HCT116 (cell line): ENCODE measurements around the gene MST1. TPM values are rescaled to one million over a fixed set of nuclear protein-coding genes. Genes with fewer than 3 reads are reported as not detected.

ENCODE experiments used
- ATAC-seq: fragments of 200-7000 bp; cut with Tn5 transposase; 2 replicates; pipeline ENCODE4 v1.9.1; 2020; ENCODE audit warnings: mild to moderate bottlenecking, moderate library complexity
- BruUV-seq: library from RNA; stranded (reverse); fragments of 400-500 nt; replicated peaks from 2 replicates; lab custom pipeline; 2021; lab: Mats Ljungman, UMichigan
- CTCF ChIA-PET: fragments of 300-600 bp; sonication (Branson Sonifier 250); formaldehyde crosslinking; loops from one replicate; lab custom pipeline; 2021; ENCODE audit warnings: antibody characterized with exemption; lab: Charles Lee
- POLR2A ChIA-PET: fragments of 300-600, 350-600 bp; sonication (Branson Sonifier 250); formaldehyde crosslinking; loops from one replicate; lab custom pipeline; 2021; ENCODE audit warnings: antibody characterized with exemption; lab: Charles Lee
- RAD21 ChIA-PET, 2 experiments: fragments of 300-600 bp; sonication (Branson Sonifier 250); formaldehyde crosslinking; loops; one replicate each; lab custom pipeline; 2023; ENCODE audit warnings: low total read pairs in 2 of 2; ENCODE audit not compliant: uncharacterized antibody in 2 of 2, unreplicated experiment in 2 of 2, low non-redundant PET in 1 of 2; lab: Charles Lee
- DNase-seq: peaks from one replicate; pipeline ENCODE4 v3.0.0-alpha.2; 2010; ENCODE audit warnings: low read depth, low spot score
- H2AFZ ChIP-seq: fragments of 200-600 bp; shearing (Covaris generic), sonication (generic); 2 replicates; pipeline ENCODE4 v1.6.1; 2017; ENCODE audit warnings: low read depth, mixed run types, mixed read lengths, antibody characterized with exemption, low read length; ENCODE audit not compliant: poor library complexity, severe bottlenecking
- H3K27ac ChIP-seq: 2 replicates; pipeline ENCODE4 v1.5.1; 2012; ENCODE audit warnings: low read depth, low read length
- H3K27me3 ChIP-seq: fragments of 200-600 bp; sonication (generic); 2 replicates; pipeline ENCODE4 v1.6.1; 2016; ENCODE audit warnings: mixed run types, low read length, mixed read lengths; ENCODE audit not compliant: insufficient read depth
- H3K36me3 ChIP-seq, 2 experiments: fragments of 200-500 bp in 1 of 2; fragments of 200-600 bp in 1 of 2; sonication (Bioruptor generic) in 1 of 2; sonication (generic) in 1 of 2; 2 replicates each; pipeline versions ENCODE4 v1.5.1 to v1.6.1; 2014 to 2016; ENCODE audit warnings: low read length in 2 of 2, inconsistent platforms in 1 of 2, mixed read lengths in 1 of 2, mixed run types in 1 of 2; ENCODE audit not compliant: insufficient read depth in 2 of 2, control insufficient read depth in 1 of 2
- H3K4me1 ChIP-seq, 2 experiments: fragments of 200-600 bp in 1 of 2; sonication (generic) in 1 of 2; 2 replicates each; pipeline versions ENCODE4 v1.5.1 to v1.6.1; 2012 to 2017; ENCODE audit warnings: low read length in 2 of 2, inconsistent platforms in 1 of 2, mild to moderate bottlenecking in 1 of 2, mixed read lengths in 1 of 2, mixed run types in 1 of 2, moderate library complexity in 1 of 2; ENCODE audit not compliant: insufficient read depth in 2 of 2, control insufficient read depth in 1 of 2
- H3K4me2 ChIP-seq: fragments of 200-600 bp; sonication (generic); 2 replicates; pipeline ENCODE4 v1.6.1; 2017; ENCODE audit warnings: mixed run types, low read length, mixed read lengths
- H3K4me3 ChIP-seq, 2 experiments: fragments of 200-600 bp in 1 of 2; sonication (generic) in 1 of 2; replicated peaks in 1 of 2; 2 replicates each; pipeline ENCODE4 v1.5.1; 2011 to 2016; ENCODE audit warnings: low read length in 2 of 2, control low read depth in 1 of 2, low read depth in 1 of 2, mild to moderate bottlenecking in 1 of 2, mixed read lengths in 1 of 2, mixed run types in 1 of 2
- H3K79me2 ChIP-seq: fragments of 200-600 bp; sonication (generic); 2 replicates; pipeline ENCODE4 v1.6.1; 2017; ENCODE audit warnings: mild to moderate bottlenecking, mixed run types, low read length, moderate library complexity, mixed read lengths; ENCODE audit not compliant: insufficient read depth
- H3K9ac ChIP-seq: fragments of 200-600 bp; sonication (generic); 2 replicates; pipeline ENCODE4 v1.6.1; 2016; ENCODE audit warnings: low read length, mixed read lengths
- H3K9me2 ChIP-seq: fragments of 200-600 bp; sonication (generic), shearing (Covaris generic); 2 replicates; pipeline ENCODE4 v1.6.1; 2017; ENCODE audit warnings: mixed run types, mild to moderate bottlenecking, moderate library complexity; ENCODE audit not compliant: insufficient read depth
- H3K9me3 ChIP-seq, 2 experiments: fragments of 200-500 bp in 1 of 2; fragments of 200-600 bp in 1 of 2; sonication (Bioruptor generic) in 1 of 2; sonication (generic) in 1 of 2; 2 replicates each; pipeline ENCODE4 v1.6.1; 2014 to 2017; ENCODE audit warnings: low read length in 2 of 2, mixed read lengths in 2 of 2, inconsistent platforms in 1 of 2, low read depth in 1 of 2, mild to moderate bottlenecking in 1 of 2, mixed run types in 1 of 2, moderate library complexity in 1 of 2; ENCODE audit not compliant: control insufficient read depth in 1 of 2, insufficient read depth in 1 of 2
- H4K20me1 ChIP-seq: fragments of 200-600 bp; sonication (generic), shearing (Covaris generic); 2 replicates; pipeline ENCODE4 v1.6.1; 2017; ENCODE audit warnings: mixed run types, mild to moderate bottlenecking, moderate library complexity; ENCODE audit not compliant: insufficient read depth
- CTCF ChIP-seq, 3 experiments: fragments of 200-600 bp in 1 of 3; sonication (generic) in 1 of 3; IDR thresholded peaks in 2 of 3; conservative IDR thresholded peaks in 1 of 3; 2 replicates each; pipeline ENCODE4 v1.5.1; 2012 to 2017; ENCODE audit warnings: low read depth in 2 of 3, low read length in 2 of 3, antibody characterized with exemption in 1 of 3, borderline replicate concordance in 1 of 3, control low read depth in 1 of 3, mild to moderate bottlenecking in 1 of 3, mixed read lengths in 1 of 3, mixed run types in 1 of 3, moderate library complexity in 1 of 3; ENCODE audit not compliant: insufficient read depth in 1 of 3
- EGR1 ChIP-seq: IDR thresholded peaks from 2 replicates; pipeline ENCODE4 v1.6.1; 2012; ENCODE audit warnings: low read depth
- ZBTB33 ChIP-seq: IDR thresholded peaks from 2 replicates; pipeline ENCODE4 v1.6.1; 2011; ENCODE audit warnings: mild to moderate bottlenecking, low read length, moderate library complexity; ENCODE audit not compliant: insufficient replicate concordance; ENCODE audit errors: extremely low read depth
- ZFX ChIP-seq: fragments of 450-650 bp; IDR thresholded peaks from 2 replicates; pipeline ENCODE4 v1.6.1; 2017
- intact Hi-C: fragments of 100-400 bp; cut with micrococcal nuclease; formaldehyde crosslinking; loops from 2 replicates; pipeline ENCODE4 v1.10.0; 2022
- total RNA-seq: library from RNA; stranded (reverse); gene quantifications from one replicate; pipeline ENCODE4 v1.2.1, GENCODE V29; 2021; ENCODE audit not compliant: unreplicated experiment

The MST1 gene
- total RNA-seq, 1 experiment from 2014 or later: 15.4 TPM

GRCh38 chr3:49636883-49637609 lies 52.2 kb downstream of the MST1 start (continued):
- TF ChIP-seq ZBTB33 (no peak), ZFX (no peak)

- intact Hi-C loops: no loop called here
- Histone ChIP-seq H3K79me2 (no peaks in the 10 kb centered on the region), H3K36me3 (no peaks in the 10 kb centered on the region), H3K4me3 (no peak overlapping the region), H3K9me3 (peaks cover 0 to 6% of the 10 kb centered on the region in 2 experiments; a peak in 2 of 4 replicates), H3K9ac (no peak overlapping the region), H3K4me2 (no peak overlapping the region), H2AFZ (no peak overlapping the region), H3K27ac (no peak overlapping the region), H3K27me3 (no peaks in the 10 kb centered on the region), H3K9me2 (no peaks in the 10 kb centered on the region), H4K20me1 (no peaks in the 10 kb centered on the region), H3K4me1 (peaks cover 12 to 35% of the 10 kb centered on the region in 2 experiments)
- ATAC-seq (no peak), DNase-seq (no peak)
- BruUV-seq: no TSS peak
- POLR2A ChIA-PET: no interaction called here
- RAD21 ChIA-PET: no interaction called here
- CTCF ChIA-PET: no interaction called here
- TF ChIP-seq CTCF (IDR thresholded peaks at IDR 0.05 in 2 of 3, conservative IDR thresholded peaks at IDR 0.05 in 1 of 3; ENCODE audit: borderline replicate concordance in 1 of 3, insufficient read depth in 1 of 3, low read depth in 2 of 3, low read length in 2 of 3): peak in 1 of 3 experiments; percentile 21; a peak in 1 of 6 replicates
- TF ChIP-seq EGR1: no peak
Measured at GRCh38 chr3:49634736-49635135, 54.5 kb downstream of the MST1 start.

Other genes starting within 250 kb of the MST1 start
- gene DAG1, start 219.2 kb downstream of the MST1 start, total RNA-seq: 99.9 TPM
- gene BSN, start 135.0 kb downstream of the MST1 start, total RNA-seq: 1.5 TPM
- gene APEH, start 15.1 kb downstream of the MST1 start, total RNA-seq: 246 TPM
- gene RNF123, start 83 bp upstream of the MST1 start, total RNA-seq: 71.9 TPM
- gene AMIGO3, start 30.2 kb upstream of the MST1 start, total RNA-seq: 0.32 TPM
- 24.1 TPM for gene GMPPB, start 34.5 kb upstream of the MST1 start, total RNA-seq
- gene IP6K1, start 97.1 kb upstream of the MST1 start, total RNA-seq: 30.6 TPM
- gene CDHR4, start 110.4 kb upstream of the MST1 start, total RNA-seq: not detected
- gene INKA1, start 113.8 kb upstream of the MST1 start, total RNA-seq: 1.6 TPM
- gene UBA7, start 124.5 kb upstream of the MST1 start, total RNA-seq: 2.6 TPM
- 25.5 TPM for gene TRAIP, start 167.1 kb upstream of the MST1 start, total RNA-seq
- 0.10 TPM for gene CAMKV, start 180.4 kb upstream of the MST1 start, total RNA-seq
- gene MST1R, start 214.4 kb upstream of the MST1 start, total RNA-seq: 113 TPM
- gene MON1A, start 240.3 kb upstream of the MST1 start, total RNA-seq: 9.0 TPM